Endodermal cell (in vitro differentiated cells): ENCODE measurements around the gene TP73. TPM values are rescaled to one million over a fixed set of nuclear protein-coding genes. Genes with fewer than 3 reads are reported as not detected.

Experiments
- DNase-seq: peaks from one replicate; pipeline ENCODE4 v3.0.0-alpha.2; 2017
- H3K27ac ChIP-seq: 2 replicates; pipeline ENCODE4 v1.5.1; 2013; ENCODE audit warnings: mild to moderate bottlenecking, low read depth, low read length, moderate library complexity
- H3K27me3 ChIP-seq: 2 replicates; pipeline ENCODE4 v1.6.1; 2013; ENCODE audit warnings: mild to moderate bottlenecking, low read length, moderate library complexity; ENCODE audit not compliant: insufficient read depth, control insufficient read depth, poor library complexity, severe bottlenecking
- H3K36me3 ChIP-seq: 2 replicates; pipeline ENCODE4 v1.7.0; 2013; ENCODE audit warnings: mild to moderate bottlenecking, low read length, moderate library complexity; ENCODE audit not compliant: control insufficient read depth, insufficient read depth
- H3K4me1 ChIP-seq: one replicate; pipeline ENCODE4 v1.7.0; 2013; ENCODE audit warnings: low read length; ENCODE audit not compliant: control insufficient read depth, insufficient read depth
- H3K4me3 ChIP-seq: 2 replicates; pipeline ENCODE4 v1.5.1; 2013; ENCODE audit warnings: mild to moderate bottlenecking, low read length, moderate library complexity
- H3K9ac ChIP-seq: 2 replicates; pipeline ENCODE4 v1.6.1; 2013; ENCODE audit warnings: mild to moderate bottlenecking, low read length, moderate library complexity; ENCODE audit not compliant: poor library complexity, severe bottlenecking; ENCODE audit errors: extremely low read depth
- H3K9me3 ChIP-seq: 2 replicates; pipeline ENCODE4 v1.6.1; 2013; ENCODE audit warnings: mild to moderate bottlenecking, low read length, moderate library complexity; ENCODE audit not compliant: control insufficient read depth
- H3K27ac Mint-ChIP-seq: 2 replicates; pipeline ENCODE4 v1.8.0; 2020; ENCODE audit warnings: mixed read lengths
- H3K27me3 Mint-ChIP-seq: 2 replicates; pipeline ENCODE4 v1.8.0; 2021; ENCODE audit warnings: mild to moderate bottlenecking, mixed read lengths; ENCODE audit not compliant: insufficient read depth
- H3K36me3 Mint-ChIP-seq: 2 replicates; pipeline ENCODE4 v1.8.0; 2020; ENCODE audit warnings: low read depth, mixed read lengths
- H3K4me1 Mint-ChIP-seq: 2 replicates; pipeline ENCODE4 v1.8.0; 2020; ENCODE audit warnings: mixed read lengths
- H3K4me3 Mint-ChIP-seq: 2 replicates; pipeline ENCODE4 v1.8.0; 2020; ENCODE audit warnings: mild to moderate bottlenecking, moderate library complexity, mixed read lengths
- H3K9me3 Mint-ChIP-seq: 2 replicates; pipeline ENCODE4 v1.8.0; 2020; ENCODE audit warnings: mild to moderate bottlenecking, mixed read lengths
- CTCF ChIP-seq: fragments of 200-600 bp; sonication (generic); conservative IDR thresholded peaks from 2 replicates; pipeline ENCODE4 v1.5.0; 2021; ENCODE audit warnings: antibody characterized with exemption, mild to moderate bottlenecking
- WGBS, 2 experiments: methylation state at CpG; one replicate each; pipeline versions ENCODE4 v1.1.5 to v1.1.7; 2013; ENCODE audit warnings: missing lambda C conversion rate in 2 of 2, mixed read lengths in 1 of 2; ENCODE audit not compliant: insufficient coverage in 1 of 2, insufficient read length in 1 of 2; 5-methylcytosine and 5-hydroxymethylcytosine counted together
- total RNA-seq, 2 donors: library from RNA; stranded (reverse); fragmentation: NEBNext Ultra II Directional in 1 of 2; extraction: Animal tissue kit (Norgen Biotek cat#: 25700) in 1 of 2; gene quantifications; 2 replicates in 1 of 2; 3 replicates in 1 of 2; pipeline ENCODE4 v1.2.1, GENCODE V29; 2021

The TP73 gene
- total RNA-seq, 2 donors from 2014 or later = 3.4 to 3.5 TPM

DNA sequence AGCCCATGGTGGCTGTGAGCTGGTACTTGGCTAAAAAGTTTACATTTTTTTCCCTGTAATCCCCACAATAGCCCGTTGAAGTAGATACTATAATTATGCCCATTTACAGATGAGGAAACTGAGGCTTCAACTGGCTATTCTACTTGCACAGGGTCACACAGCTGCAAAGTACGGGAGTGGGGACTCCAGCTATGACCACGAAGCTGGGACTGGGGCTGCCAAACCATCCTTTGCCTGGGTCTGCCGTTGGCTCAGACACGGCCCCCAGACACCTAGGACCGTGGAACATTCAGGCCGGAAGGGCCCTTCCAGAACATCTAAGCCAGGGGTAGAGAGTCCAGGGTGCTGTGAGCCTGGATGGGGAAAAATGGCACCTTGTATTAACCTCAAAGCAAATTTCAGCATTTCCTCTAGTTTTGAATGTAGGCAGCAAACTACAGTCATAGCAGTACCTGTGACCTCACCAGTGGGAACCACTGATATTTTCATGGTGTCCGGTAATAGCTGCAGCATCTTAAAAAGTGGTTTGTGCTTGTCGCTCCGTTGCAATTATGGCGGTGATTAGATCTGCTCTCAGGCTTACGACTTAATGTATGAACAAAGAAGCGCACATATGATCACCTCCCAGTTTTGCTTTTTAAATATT, 4.3 kb downstream of the TP73 start:
- no peaks in the 10 kb centered on the region for H3K36me3 ChIP-seq
- WGBS, 2 experiments = 91% methylated on average over 9 to 13 of the region's 13 CpGs
- H3K27me3 Mint-ChIP-seq = peaks cover 69% of the 10 kb centered on the region
- H3K36me3 Mint-ChIP-seq = no peaks in the 10 kb centered on the region
- H3K4me1 ChIP-seq = no peaks in the 10 kb centered on the region
- DNase-seq = no peak
- H3K9me3 ChIP-seq = no peaks in the 10 kb centered on the region
- H3K9ac ChIP-seq = no peak overlapping the region
- H3K27ac ChIP-seq = no peak overlapping the region
- no peak overlapping the region for H3K4me3 ChIP-seq
- no peak for TF ChIP-seq CTCF
- H3K9me3 Mint-ChIP-seq = no peaks in the 10 kb centered on the region
- H3K27ac Mint-ChIP-seq = no peak overlapping the region
- H3K4me3 Mint-ChIP-seq = no peak overlapping the region
- peaks cover 73% of the 10 kb centered on the region for H3K27me3 ChIP-seq
- H3K4me1 Mint-ChIP-seq = peaks cover 2% of the 10 kb centered on the region

DNA sequence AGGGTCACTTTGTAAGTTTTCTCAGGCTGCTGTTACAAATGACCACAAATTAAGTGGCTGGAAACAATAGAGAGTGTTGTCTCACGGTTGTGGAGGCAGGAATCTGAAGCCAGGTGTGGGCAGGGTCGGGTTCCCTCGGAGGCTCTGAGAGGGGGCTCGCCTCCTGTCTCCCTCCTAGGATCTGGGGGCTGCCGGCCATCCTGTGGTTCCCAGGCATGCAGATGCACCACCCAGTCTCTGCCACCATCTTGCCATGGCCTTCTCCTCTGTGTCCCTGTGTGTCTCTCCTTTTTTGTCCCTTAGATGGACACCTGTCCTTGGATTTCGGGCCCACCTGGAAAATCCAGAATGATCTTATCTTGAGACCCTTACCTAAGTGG, 4.8 kb downstream of the TP73 start:
- H3K36me3 ChIP-seq = no peaks in the 10 kb centered on the region
- H3K4me1 ChIP-seq = no peaks in the 10 kb centered on the region
- no peak overlapping the region for H3K4me3 Mint-ChIP-seq
- H3K4me1 Mint-ChIP-seq = peaks cover 2% of the 10 kb centered on the region
- H3K36me3 Mint-ChIP-seq = no peaks in the 10 kb centered on the region
- H3K27ac ChIP-seq = no peak overlapping the region
- TF ChIP-seq CTCF = no peak
- 77 to 84% methylated on average over 5 to 6 of the region's 6 CpGs for whole genome bisulfite sequencing, 2 experiments
- H3K9me3 Mint-ChIP-seq = no peaks in the 10 kb centered on the region
- no peaks in the 10 kb centered on the region for H3K9me3 ChIP-seq
- H3K27me3 Mint-ChIP-seq = peaks cover 66% of the 10 kb centered on the region
- no peak overlapping the region for H3K4me3 ChIP-seq
- H3K27ac Mint-ChIP-seq = no peak overlapping the region
- peaks cover 68% of the 10 kb centered on the region for H3K27me3 ChIP-seq
- no peak for DNase-seq
- H3K9ac ChIP-seq = no peak overlapping the region

DNA sequence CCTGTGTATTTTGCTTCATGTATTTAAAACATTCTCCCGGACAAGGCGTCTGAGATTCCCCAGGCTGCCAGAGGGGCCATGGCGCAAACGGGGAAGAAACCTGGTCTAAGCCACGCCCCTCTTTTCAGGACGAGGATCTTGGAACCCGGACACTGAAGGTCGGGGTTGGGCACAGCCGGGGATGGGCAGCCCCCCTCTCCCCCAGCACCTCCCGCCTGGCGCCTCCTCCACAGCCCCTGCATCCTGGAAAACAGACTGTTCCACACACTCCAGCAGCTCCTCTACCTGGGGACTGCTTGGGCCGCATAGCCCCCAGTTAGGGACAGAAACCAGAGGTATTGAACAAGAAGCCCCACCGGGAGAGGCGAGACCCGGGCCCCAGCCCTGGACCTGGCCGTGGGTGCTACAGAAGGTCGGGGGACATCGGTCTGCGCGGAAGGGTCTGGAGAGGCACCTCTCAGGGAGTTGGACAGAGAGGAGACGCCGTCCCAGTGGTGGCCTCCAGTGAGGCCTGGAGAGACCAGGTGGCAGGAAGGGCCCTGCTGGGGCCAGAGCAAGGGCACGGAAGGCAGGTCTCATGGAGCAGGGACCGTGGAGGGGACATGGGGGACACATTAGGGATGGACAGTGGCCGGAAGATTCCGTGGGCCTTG, 5.4 kb downstream of the TP73 start:
- WGBS, 2 experiments = 93 to 95% methylated on average over 17 to 26 of the region's 26 CpGs
- peaks cover 68% of the 10 kb centered on the region for H3K27me3 Mint-ChIP-seq
- no peak overlapping the region for H3K27ac ChIP-seq

More for the DNA sequence above, 5.4 kb downstream of the TP73 start:
- no peaks in the 10 kb centered on the region for H3K36me3 ChIP-seq
- peaks cover 2% of the 10 kb centered on the region for H3K4me1 Mint-ChIP-seq
- no peak overlapping the region for H3K4me3 ChIP-seq
- peaks cover 62% of the 10 kb centered on the region for H3K27me3 ChIP-seq
- TF ChIP-seq CTCF = no peak
- H3K9me3 Mint-ChIP-seq = no peaks in the 10 kb centered on the region
- H3K36me3 Mint-ChIP-seq = no peaks in the 10 kb centered on the region
- DNase-seq = no peak
- no peak overlapping the region for H3K27ac Mint-ChIP-seq
- no peak overlapping the region for H3K4me3 Mint-ChIP-seq
- no peaks in the 10 kb centered on the region for H3K9me3 ChIP-seq
- H3K9ac ChIP-seq = no peak overlapping the region
- no peaks in the 10 kb centered on the region for H3K4me1 ChIP-seq
